ENCODE results near the gene NT5DC1.

Gene NT5DC1

DNA sequence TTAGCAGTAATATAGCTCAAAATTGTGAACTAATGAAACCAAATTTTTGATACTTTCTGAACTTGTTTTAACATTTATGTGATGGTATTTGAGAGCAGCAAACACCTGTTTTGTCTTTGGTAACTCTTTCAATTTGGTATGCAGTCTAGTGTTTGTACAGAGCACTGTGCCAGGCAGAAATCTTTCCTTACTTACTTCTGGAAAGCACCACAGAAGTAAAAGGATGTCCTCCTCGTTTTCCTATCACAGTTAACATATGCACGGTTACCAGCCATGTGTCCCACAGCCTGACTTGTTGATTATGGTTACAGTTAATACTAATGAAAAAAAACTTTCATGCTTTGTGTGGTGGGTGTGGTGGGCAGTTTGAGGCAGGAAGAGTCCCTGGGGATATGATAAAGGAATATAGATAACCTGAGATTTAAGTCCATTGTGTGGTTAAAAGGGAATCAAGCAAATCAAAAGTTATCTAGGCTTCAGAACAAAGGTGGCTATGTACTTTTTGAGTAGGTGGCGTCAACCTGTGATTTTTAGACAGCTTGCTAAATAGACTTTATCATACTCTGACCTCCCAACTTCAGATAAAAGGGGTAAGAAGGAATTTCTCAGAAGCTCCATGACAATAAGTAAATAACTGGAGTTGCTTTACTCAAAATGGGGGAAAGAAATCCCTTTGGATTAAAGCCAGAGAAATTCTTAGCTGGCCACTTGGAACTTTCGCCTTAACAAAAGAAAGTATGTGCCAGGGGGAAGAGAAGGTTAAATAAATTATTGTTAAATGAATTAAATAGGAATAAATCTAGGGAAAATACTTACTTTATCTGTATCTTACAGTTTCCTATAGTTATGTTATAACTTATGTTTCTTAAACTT, 45.4 kb downstream of the NT5DC1 start:
- H3K4me3 Mint-ChIP-seq: no peak overlapping the region
- no peaks in the 10 kb centered on the region for H3K36me3 Mint-ChIP-seq (ENCODE audit: low read depth)
- H3K27ac Mint-ChIP-seq: no peak overlapping the region
- DNase-seq: no peak
- no peaks in the 10 kb centered on the region for H3K4me1 Mint-ChIP-seq
- TF ChIP-seq, protein P1, sequence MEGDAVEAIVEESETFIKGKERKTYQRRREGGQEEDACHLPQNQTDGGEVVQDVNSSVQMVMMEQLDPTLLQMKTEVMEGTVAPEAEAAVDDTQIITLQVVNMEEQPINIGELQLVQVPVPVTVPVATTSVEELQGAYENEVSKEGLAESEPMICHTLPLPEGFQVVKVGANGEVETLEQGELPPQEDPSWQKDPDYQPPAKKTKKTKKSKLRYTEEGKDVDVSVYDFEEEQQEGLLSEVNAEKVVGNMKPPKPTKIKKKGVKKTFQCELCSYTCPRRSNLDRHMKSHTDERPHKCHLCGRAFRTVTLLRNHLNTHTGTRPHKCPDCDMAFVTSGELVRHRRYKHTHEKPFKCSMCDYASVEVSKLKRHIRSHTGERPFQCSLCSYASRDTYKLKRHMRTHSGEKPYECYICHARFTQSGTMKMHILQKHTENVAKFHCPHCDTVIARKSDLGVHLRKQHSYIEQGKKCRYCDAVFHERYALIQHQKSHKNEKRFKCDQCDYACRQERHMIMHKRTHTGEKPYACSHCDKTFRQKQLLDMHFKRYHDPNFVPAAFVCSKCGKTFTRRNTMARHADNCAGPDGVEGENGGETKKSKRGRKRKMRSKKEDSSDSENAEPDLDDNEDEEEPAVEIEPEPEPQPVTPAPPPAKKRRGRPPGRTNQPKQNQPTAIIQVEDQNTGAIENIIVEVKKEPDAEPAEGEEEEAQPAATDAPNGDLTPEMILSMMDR (IDR thresholded peaks at IDR 0.05): no peak
- no peaks in the 10 kb centered on the region for H3K9me3 Mint-ChIP-seq
- H3K27me3 Mint-ChIP-seq (ENCODE audit: low read depth, poor library complexity): no peaks in the 10 kb centered on the region

DNA sequence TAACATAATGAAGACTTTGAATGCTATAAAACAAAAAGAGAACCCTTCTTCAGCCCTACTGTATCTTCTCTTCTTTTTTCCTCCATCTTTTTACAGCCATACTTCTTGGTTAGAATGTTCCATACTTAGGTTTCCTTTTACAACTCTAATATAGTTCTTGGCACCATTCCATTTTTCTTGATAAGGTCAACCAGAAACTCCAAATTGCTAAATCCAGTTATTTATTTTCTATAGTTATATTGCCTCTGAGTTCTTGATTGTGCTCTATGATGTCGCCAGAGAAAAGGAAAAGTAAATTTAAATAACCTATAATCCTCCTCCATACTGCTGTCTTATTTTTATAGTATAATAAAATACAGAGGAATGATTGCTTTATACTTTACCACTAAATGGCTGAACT, 52.0 kb downstream of the NT5DC1 start:
- TF ChIP-seq, protein P1 (IDR thresholded peaks at IDR 0.05): no peak
- Mint-ChIP-seq H3K4me3 (no peak overlapping the region), H3K27ac (no peak overlapping the region), H3K36me3 (ENCODE audit: low read depth) (no peaks in the 10 kb centered on the region), H3K27me3 (ENCODE audit: low read depth, poor library complexity) (no peaks in the 10 kb centered on the region), H3K9me3 (no peaks in the 10 kb centered on the region), H3K4me1 (no peaks in the 10 kb centered on the region)
- no peak for DNase-seq

DNA sequence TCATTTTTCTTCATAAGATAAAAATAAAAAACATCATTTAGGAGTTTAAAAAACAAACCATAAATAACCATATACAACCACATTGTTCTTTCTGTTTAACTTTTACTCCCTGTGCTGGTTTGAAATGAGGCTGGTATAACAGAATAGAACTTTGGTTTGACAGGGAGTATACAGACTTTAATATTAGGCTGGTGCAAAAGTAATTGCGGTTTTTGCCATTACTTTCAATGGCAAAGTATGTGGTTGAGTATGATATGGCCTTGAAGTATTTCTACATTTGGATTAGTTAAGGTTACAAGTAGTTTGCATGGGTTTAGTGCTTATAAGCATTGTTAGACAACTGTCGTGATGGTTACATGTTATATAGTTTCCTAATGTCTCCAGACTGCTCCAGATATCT, 54.2 kb downstream of the NT5DC1 start:
- no peak overlapping the region for H3K4me3 Mint-ChIP-seq
- H3K4me1 Mint-ChIP-seq: no peaks in the 10 kb centered on the region
- H3K36me3 Mint-ChIP-seq (ENCODE audit: low read depth): no peaks in the 10 kb centered on the region
- H3K27ac Mint-ChIP-seq: no peak overlapping the region
- H3K27me3 Mint-ChIP-seq (ENCODE audit: low read depth, poor library complexity): peaks cover 4% of the 10 kb centered on the region
- DNase-seq: no peak
- TF ChIP-seq, protein P1 (IDR thresholded peaks at IDR 0.05): no peak
- no peaks in the 10 kb centered on the region for H3K9me3 Mint-ChIP-seq

DNA sequence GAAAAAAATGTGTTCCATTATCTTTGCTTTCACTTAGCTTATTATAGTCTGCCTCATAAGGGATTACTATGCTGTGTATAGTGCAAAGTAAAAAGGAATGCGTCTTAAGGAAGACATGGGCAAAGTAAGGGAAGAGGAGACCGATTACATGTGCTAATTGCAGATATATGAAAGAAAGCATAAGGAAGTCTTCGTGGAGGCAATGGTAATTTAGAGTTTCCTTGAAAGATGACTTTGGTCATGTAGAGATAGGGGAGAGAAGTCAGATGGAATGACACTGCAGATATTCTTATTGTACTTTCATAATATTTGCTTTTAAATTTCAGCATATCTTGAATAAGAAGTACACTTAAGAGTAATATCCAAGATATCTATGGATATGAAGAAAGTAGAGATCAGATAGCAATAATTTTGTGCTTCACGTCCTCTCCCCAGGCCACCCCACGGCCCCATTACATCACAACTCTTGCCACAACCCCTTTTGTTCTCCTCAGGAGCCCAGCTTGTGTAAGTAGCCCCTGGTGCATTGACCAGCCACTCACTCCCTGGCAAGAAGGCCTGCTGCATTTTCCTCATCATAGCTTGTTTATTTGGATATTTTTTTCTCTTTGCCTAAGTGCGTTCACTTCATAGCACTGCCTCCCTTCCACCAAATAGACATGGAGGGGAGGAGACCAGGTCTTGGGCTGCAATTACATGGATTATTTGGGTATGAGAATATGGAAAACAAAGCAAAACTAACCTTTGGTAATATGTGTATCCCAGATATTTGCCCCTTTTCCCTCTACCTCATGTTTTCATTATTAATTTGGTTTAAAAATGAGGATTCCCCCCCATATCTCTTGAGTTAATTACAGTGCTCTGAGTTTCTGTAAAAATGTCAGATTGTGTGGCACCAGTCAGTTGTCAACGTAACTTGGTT, 56.0 kb downstream of the NT5DC1 start:
- TF ChIP-seq, protein P1 (IDR thresholded peaks at IDR 0.05): no peak
- peaks cover 5% of the 10 kb centered on the region for H3K9me3 Mint-ChIP-seq
- H3K4me3 Mint-ChIP-seq: no peak overlapping the region
- no peak for DNase-seq
- H3K27me3 Mint-ChIP-seq (ENCODE audit: low read depth, poor library complexity): peaks cover 4% of the 10 kb centered on the region
- H3K4me1 Mint-ChIP-seq: no peaks in the 10 kb centered on the region
- H3K27ac Mint-ChIP-seq: no peak overlapping the region
- peaks cover 10% of the 10 kb centered on the region for H3K36me3 Mint-ChIP-seq (ENCODE audit: low read depth)

DNA sequence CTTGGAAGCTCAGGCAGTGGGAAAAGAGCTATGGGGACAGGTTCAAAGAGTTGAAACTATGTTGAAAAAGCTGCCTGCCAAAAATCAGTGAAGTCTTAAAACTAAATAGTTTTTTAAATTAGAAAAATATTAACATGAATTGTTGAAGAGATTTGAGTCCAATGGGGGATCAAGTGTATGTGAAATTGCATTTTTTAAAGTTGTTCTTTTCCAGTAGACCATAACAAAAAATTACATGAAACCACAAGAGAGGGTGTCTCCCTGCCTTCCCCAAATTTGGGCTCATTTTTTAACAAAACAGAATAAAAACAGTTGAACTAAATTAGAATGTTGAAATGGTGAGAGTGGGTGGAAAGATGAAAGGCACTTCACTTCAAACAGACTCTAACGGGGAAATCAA, 56.7 kb downstream of the NT5DC1 start:
- H3K27ac Mint-ChIP-seq: no peak overlapping the region
- DNase-seq: no peak
- peaks cover 4% of the 10 kb centered on the region for H3K27me3 Mint-ChIP-seq (ENCODE audit: low read depth, poor library complexity)
- H3K4me1 Mint-ChIP-seq: no peaks in the 10 kb centered on the region
- TF ChIP-seq, protein P1 (IDR thresholded peaks at IDR 0.05): no peak
- peaks cover 17% of the 10 kb centered on the region for H3K36me3 Mint-ChIP-seq (ENCODE audit: low read depth)
- peaks cover 12% of the 10 kb centered on the region for H3K9me3 Mint-ChIP-seq
- H3K4me3 Mint-ChIP-seq: no peak overlapping the region

All from nephron progenitor cell (in vitro differentiated cells).